ENCODE data around the gene PEPD.

DNA sequence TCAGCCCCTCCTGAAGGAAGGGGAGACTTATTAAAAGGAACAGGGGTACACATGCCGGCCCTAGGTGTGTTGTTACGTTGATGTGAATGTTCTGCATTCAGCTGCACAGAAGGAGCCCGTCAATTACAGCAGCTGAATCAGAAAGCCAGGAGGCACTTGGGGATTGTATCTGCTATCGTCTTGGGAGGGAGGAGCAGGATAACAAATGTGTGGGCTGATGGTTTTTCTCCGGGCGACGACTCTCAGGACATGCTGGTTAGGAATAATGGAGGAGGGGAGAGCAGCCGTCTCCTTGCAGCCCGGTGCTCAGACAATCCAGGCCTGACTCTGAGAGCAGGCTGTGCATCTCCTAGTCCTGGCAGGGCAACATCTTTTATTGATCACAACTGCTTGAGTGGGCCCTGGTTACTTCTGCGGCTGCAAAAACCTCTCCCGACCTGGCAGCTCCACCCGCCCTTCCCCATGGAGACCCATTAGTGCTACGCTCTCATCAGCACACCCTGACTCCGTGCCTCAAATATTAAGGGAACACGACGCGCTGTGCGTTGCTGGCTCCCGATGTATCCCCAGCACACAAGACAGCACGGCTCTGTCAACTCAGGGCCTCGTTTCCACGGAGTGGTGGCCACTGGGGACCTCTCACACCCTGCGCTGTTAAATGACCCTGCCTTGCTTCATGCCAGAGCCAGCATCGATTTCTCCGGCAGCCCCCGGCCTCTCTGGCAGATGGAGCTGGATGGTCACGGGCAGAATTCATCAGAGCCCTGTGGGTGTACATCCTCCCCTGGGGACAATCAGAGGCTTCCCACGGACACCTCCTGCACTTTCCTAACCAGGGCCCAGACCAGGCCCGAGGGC, 25.3 kb downstream of the PEPD start:
- TF ChIP-seq CTCF (IDR thresholded peaks at IDR 0.05 in 4 of 5, conservative IDR thresholded peaks at IDR 0.05 in 1 of 5) (no peak), POLR2A (IDR thresholded peaks at IDR 0.05) (no peak)
